A673 (cell line): ENCODE measurements around the gene TTC7B.
"Not testable (repeated sequence)": the region's sequence is repeated elsewhere in the genome, so short reads cannot be mapped to it uniquely, and the experiment has no call there.

ENCODE experiments used
- CTCF ChIP-seq: fragments of 300-800, 200-600 bp; sonication (generic); conservative IDR thresholded peaks from 2 replicates; pipeline ENCODE4 v1.5.1; 2017; ENCODE audit warnings: low read depth, mild to moderate bottlenecking, antibody characterized with exemption, low read length, moderate library complexity, mixed read lengths
- EZH2 ChIP-seq: fragments of 200-600 bp; sonication (generic); IDR thresholded peaks from 2 replicates; pipeline ENCODE4 v1.6.1; 2017; ENCODE audit warnings: borderline replicate concordance, low read depth, mild to moderate bottlenecking, mixed read lengths, antibody characterized with exemption, low read length; ENCODE audit not compliant: poor library complexity, severe bottlenecking

GRCh38 chr14:90856115-90856514 is 39.9 kb upstream of the TTC7B start:
- TF ChIP-seq CTCF, EZH2: not testable (repeated sequence)
